Astrocyte (in vitro differentiated cells and primary cell): Measurements from ENCODE around the gene IL10RB. TPM values are rescaled to one million over a fixed set of nuclear protein-coding genes. Genes with fewer than 3 reads are reported as not detected.

Source experiments
- DNase-seq: peaks from one replicate; pipeline ENCODE4 v3.0.0-alpha.2; 2010; ENCODE audit warnings: low read depth
- FAIRE-seq: peaks from 2 replicates; lab custom pipeline; 2011; peaks lifted over from hg19 to GRCh38; lab: Jason Lieb, UNC
- H2AFZ ChIP-seq: 2 replicates; pipeline ENCODE4 v1.6.0; 2012; ENCODE audit warnings: low read depth, low read length, inconsistent platforms
- H3K27ac ChIP-seq: 2 replicates; pipeline ENCODE4 v1.5.1; 2011; ENCODE audit warnings: low read depth, low read length, inconsistent platforms
- H3K27me3 ChIP-seq: 2 replicates; pipeline ENCODE4 v1.6.0; 2011; ENCODE audit warnings: low read length, inconsistent platforms; ENCODE audit not compliant: insufficient read depth
- H3K36me3 ChIP-seq: 2 replicates; pipeline ENCODE4 v1.5.1; 2011; ENCODE audit warnings: low read length, inconsistent platforms; ENCODE audit not compliant: insufficient read depth
- H3K4me1 ChIP-seq: 2 replicates; pipeline ENCODE4 v1.5.1; 2011; ENCODE audit warnings: low read length, inconsistent platforms; ENCODE audit not compliant: insufficient read depth
- H3K4me2 ChIP-seq: 2 replicates; pipeline ENCODE4 v1.6.0; 2012; ENCODE audit warnings: low read length, inconsistent platforms
- H3K4me3 ChIP-seq: 2 replicates; pipeline ENCODE4 v1.5.1; 2011; ENCODE audit warnings: low read depth, mild to moderate bottlenecking, low read length, inconsistent platforms; ENCODE audit not compliant: insufficient read depth
- H3K79me2 ChIP-seq: 2 replicates; pipeline ENCODE4 v1.6.0; 2012; ENCODE audit warnings: mild to moderate bottlenecking, low read length, inconsistent platforms; ENCODE audit not compliant: insufficient read depth
- H3K9ac ChIP-seq: 2 replicates; pipeline ENCODE4 v1.6.0; 2012; ENCODE audit warnings: mild to moderate bottlenecking, low read length, inconsistent platforms
- H3K9me3 ChIP-seq: 2 replicates; pipeline ENCODE4 v1.5.1; 2012; ENCODE audit warnings: low read depth, mild to moderate bottlenecking, low read length, inconsistent platforms; ENCODE audit not compliant: insufficient read depth
- H4K20me1 ChIP-seq: 2 replicates; pipeline ENCODE4 v1.6.0; 2012; ENCODE audit warnings: low read length, inconsistent platforms; ENCODE audit not compliant: insufficient read depth
- H3K27ac Mint-ChIP-seq: one replicate; pipeline ENCODE4 v1.8.0; 2021; ENCODE audit warnings: mild to moderate bottlenecking, mixed read lengths; ENCODE audit not compliant: unreplicated experiment
- H3K27me3 Mint-ChIP-seq: one replicate; pipeline ENCODE4 v1.8.0; 2021; ENCODE audit warnings: low read depth, mixed read lengths; ENCODE audit not compliant: unreplicated experiment
- H3K36me3 Mint-ChIP-seq: one replicate; pipeline ENCODE4 v1.8.0; 2021; ENCODE audit warnings: low read depth, mixed read lengths; ENCODE audit not compliant: unreplicated experiment
- H3K4me1 Mint-ChIP-seq: one replicate; pipeline ENCODE4 v1.8.0; 2021; ENCODE audit warnings: low read depth, mixed read lengths; ENCODE audit not compliant: unreplicated experiment
- H3K4me3 Mint-ChIP-seq: one replicate; pipeline ENCODE4 v1.8.0; 2021; ENCODE audit warnings: mild to moderate bottlenecking, moderate library complexity, mixed read lengths; ENCODE audit not compliant: unreplicated experiment
- H3K9me3 Mint-ChIP-seq: one replicate; pipeline ENCODE4 v1.8.0; 2021; ENCODE audit warnings: mild to moderate bottlenecking, mixed read lengths; ENCODE audit not compliant: unreplicated experiment
- CTCF ChIP-seq: IDR thresholded peaks from 2 replicates; pipeline ENCODE4 v1.5.1; 2011; ENCODE audit warnings: low read depth, mild to moderate bottlenecking, inconsistent platforms, low read length, moderate library complexity; ENCODE audit not compliant: insufficient read depth
- EZH2 ChIP-seq: IDR thresholded peaks from 2 replicates; pipeline ENCODE4 v1.6.1; 2012; ENCODE audit warnings: mild to moderate bottlenecking, low read length, inconsistent platforms; ENCODE audit not compliant: insufficient read depth
- total RNA-seq: library from RNA; stranded (reverse); gene quantifications from 2 replicates; pipeline ENCODE4 v1.2.1, GENCODE V29; 2021

The IL10RB gene
- total RNA-seq, 1 donor from 2014 or later: 14.0 TPM

- H3K9me3 ChIP-seq: no peaks in the 10 kb centered on the region
- peaks cover 42% of the 10 kb centered on the region for H3K4me1 Mint-ChIP-seq
- no peak overlapping the region for H3K4me3 ChIP-seq
- TF ChIP-seq CTCF (no peak), EZH2 (no peak)
- H4K20me1 ChIP-seq: peaks cover 34% of the 10 kb centered on the region
- H2AFZ ChIP-seq: no peak overlapping the region
- H3K4me1 ChIP-seq: no peaks in the 10 kb centered on the region
- H3K27me3 Mint-ChIP-seq: no peaks in the 10 kb centered on the region
- no peaks in the 10 kb centered on the region for H3K27me3 ChIP-seq
- H3K79me2 ChIP-seq: peaks cover 37% of the 10 kb centered on the region
- H3K27ac Mint-ChIP-seq: no peak overlapping the region
- no peak overlapping the region for H3K4me2 ChIP-seq
- no peak overlapping the region for H3K9ac ChIP-seq
- H3K36me3 ChIP-seq: no peaks in the 10 kb centered on the region
- no peak for FAIRE-seq
- peaks cover 6% of the 10 kb centered on the region for H3K36me3 Mint-ChIP-seq
- no peak overlapping the region for H3K27ac ChIP-seq
- DNase-seq: no peak
- H3K9me3 Mint-ChIP-seq: no peaks in the 10 kb centered on the region
- H3K4me3 Mint-ChIP-seq: no peak overlapping the region
Measured at GRCh38 chr21:33236013-33236686, 30.0 kb upstream of the IL10RB start.

- H3K36me3 ChIP-seq: no peaks in the 10 kb centered on the region
- H3K27ac ChIP-seq: no peak overlapping the region
- H3K9me3 ChIP-seq: no peaks in the 10 kb centered on the region
- H4K20me1 ChIP-seq: peaks cover 33% of the 10 kb centered on the region
- H3K9ac ChIP-seq: no peak overlapping the region
- peaks cover 39% of the 10 kb centered on the region for H3K4me1 Mint-ChIP-seq
- H3K36me3 Mint-ChIP-seq: peaks cover 7% of the 10 kb centered on the region
- no peak for TF ChIP-seq EZH2
- FAIRE-seq (no peak), DNase-seq (no peak)
- no peak overlapping the region for H3K4me2 ChIP-seq
- no peaks in the 10 kb centered on the region for H3K27me3 ChIP-seq
- no peak overlapping the region for H3K27ac Mint-ChIP-seq
- no peaks in the 10 kb centered on the region for H3K4me1 ChIP-seq
- H2AFZ ChIP-seq: no peak overlapping the region
- H3K79me2 ChIP-seq: peaks cover 31% of the 10 kb centered on the region
- H3K4me3 Mint-ChIP-seq: no peak overlapping the region
- H3K4me3 ChIP-seq: no peak overlapping the region
- H3K27me3 Mint-ChIP-seq: no peaks in the 10 kb centered on the region
- H3K9me3 Mint-ChIP-seq: no peaks in the 10 kb centered on the region
Measured at GRCh38 chr21:33236766-33237165, 29.4 kb upstream of the IL10RB start.

GRCh38 chr21:33237486-33237885 lies 28.7 kb upstream of the IL10RB start:
- TF ChIP-seq CTCF (no peak), EZH2 (no peak)
- DNase-seq: no peak
- Mint-ChIP-seq H3K36me3 (peaks cover 10% of the 10 kb centered on the region), H3K4me1 (peaks cover 34% of the 10 kb centered on the region), H3K27me3 (no peaks in the 10 kb centered on the region), H3K9me3 (no peaks in the 10 kb centered on the region), H3K27ac (no peak overlapping the region), H3K4me3 (no peak overlapping the region)
- H3K79me2 ChIP-seq: peaks cover 25% of the 10 kb centered on the region
- H3K36me3 ChIP-seq: no peaks in the 10 kb centered on the region
- FAIRE-seq: no peak
- H2AFZ ChIP-seq: no peak overlapping the region
- no peak overlapping the region for H3K9ac ChIP-seq
- H3K9me3 ChIP-seq: no peaks in the 10 kb centered on the region
- no peak overlapping the region for H3K27ac ChIP-seq
- no peaks in the 10 kb centered on the region for H3K27me3 ChIP-seq
- no peak overlapping the region for H3K4me3 ChIP-seq
- H3K4me2 ChIP-seq: no peak overlapping the region
- peaks cover 33% of the 10 kb centered on the region for H4K20me1 ChIP-seq
- no peaks in the 10 kb centered on the region for H3K4me1 ChIP-seq
